Measurements from ENCODE around the gene EBF4.

The EBF4 gene, protein sequence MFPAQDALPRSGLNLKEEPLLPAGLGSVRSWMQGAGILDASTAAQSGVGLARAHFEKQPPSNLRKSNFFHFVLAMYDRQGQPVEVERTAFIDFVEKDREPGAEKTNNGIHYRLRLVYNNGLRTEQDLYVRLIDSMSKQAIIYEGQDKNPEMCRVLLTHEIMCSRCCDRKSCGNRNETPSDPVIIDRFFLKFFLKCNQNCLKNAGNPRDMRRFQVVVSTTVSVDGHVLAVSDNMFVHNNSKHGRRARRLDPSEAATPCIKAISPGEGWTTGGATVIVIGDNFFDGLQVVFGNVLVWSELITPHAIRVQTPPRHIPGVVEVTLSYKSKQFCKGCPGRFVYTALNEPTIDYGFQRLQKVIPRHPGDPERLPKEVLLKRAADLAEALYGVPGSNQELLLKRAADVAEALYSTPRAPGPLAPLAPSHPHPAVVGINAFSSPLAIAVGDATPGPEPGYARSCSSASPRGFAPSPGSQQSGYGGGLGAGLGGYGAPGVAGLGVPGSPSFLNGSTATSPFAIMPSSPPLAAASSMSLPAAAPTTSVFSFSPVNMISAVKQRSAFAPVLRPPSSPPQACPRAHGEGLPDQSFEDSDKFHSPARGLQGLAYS

DNA sequence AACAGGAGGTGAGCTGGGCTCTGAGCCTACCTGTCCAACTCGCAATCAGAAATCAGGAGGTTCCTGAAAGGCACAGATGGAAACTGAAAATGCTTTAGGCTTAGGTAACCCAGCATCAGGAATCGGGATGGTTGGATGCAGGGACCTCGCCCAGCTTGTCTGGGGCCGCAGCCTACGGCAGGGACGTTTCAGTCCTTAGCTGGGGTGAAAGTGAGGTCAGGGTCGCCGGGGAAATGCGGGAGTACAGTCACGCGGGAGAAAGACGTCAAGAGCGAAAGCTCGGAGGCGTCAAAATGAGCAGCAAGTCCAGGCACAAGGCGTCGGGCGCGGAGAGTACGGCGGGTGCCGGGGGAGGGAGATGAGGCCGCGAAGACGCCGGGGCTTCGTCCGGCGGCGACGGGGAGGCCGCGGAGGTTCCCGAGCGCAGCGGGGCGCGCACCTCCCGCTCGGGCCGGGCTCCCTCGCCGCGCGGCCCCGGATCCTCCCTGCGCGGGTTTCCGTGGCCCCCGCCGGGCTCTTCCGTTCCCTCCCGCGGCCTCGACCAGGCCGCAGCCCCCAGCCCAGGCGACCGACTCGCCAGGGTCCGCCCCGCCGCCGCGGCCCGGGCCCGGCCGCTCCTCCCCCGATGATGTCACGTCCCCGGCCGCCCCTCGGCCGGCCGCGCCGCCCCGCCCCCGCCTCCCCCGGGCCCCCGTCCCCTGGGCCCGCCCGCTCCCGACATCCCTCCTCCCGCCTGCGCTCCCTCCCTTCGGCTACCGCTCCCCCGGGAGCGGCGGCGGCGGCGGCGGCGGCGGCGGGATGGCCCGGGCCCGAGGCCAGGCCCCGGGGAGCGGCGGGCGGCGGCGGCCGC, at the start of gene EBF4:
Gene EBF4, plus strand, starts transcription at position 745 of the 850 bp plus-strand sequence. CDS start 866 bp downstream, outside the sequence.
- DNase-seq (ENCODE audit: low spot score) = no peak

GRCh38 chr20:2643708-2644107, 48.9 kb upstream of the EBF4 start:
- no peak for DNase-seq (ENCODE audit: low spot score)

DNA sequence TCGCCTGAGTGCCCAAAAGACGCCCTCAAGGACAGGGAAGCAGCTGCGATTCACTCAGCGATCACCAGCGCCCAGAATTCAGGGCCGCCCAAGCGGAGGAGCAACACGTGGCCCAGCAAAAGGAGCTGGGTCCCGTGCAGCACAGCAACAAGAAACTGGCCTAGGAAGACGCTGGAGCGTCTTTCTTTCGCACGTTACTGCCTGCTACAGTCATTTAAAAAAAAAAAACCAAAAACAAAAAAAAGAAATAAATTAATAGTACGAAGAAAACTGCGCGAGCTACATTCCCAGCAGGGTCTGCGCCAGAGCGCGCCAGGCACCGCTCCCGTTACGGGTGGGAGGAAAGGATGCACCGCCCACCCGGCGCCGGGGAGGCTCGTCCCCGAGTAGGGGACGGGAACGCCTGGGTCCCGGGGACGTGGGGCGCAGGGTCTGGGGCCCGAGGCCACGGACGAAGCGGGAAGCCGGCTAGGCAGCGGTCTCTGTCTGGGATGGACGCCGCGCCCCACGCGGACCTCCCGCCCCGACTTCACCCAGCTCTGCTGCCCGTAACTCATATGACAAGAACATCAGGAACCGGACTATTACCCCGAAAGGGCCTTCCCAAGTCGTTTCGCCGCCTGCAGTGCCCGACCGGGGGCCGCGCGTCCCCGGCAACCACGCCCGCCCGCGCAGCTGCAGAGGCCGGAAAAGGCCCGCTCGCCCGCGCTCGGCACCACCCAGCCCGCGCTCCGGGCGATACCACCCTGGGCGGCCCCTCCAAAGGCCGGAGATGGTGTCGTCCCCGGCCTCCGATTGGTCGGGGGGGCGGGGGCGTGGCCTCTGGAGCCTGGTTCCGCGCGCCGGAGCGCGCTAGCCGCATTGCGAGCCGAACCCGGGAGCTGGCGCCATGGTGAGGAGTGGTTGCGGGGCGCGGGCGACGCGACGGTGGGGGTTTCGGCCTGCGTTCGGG, 40.5 kb upstream of the EBF4 start, which contains the start of gene NOP56:
Gene NOP56, plus strand, starts transcription at position 861 of the 952 bp plus-strand sequence. Its CDS starts 29 bp downstream, at position 890.
- peak; percentile 92 for DNase-seq (ENCODE audit: low spot score)

- DNase-seq (ENCODE audit: low spot score) = peak; percentile 18
Measured at GRCh38 chr20:2652724-2653555, 39.6 kb upstream of the EBF4 start.

- no peak for DNase-seq (ENCODE audit: low spot score)
Measured at GRCh38 chr20:2653556-2654383, 38.8 kb upstream of the EBF4 start.

GRCh38 chr20:2654384-2654822, 38.2 kb upstream of the EBF4 start:
- DNase-seq (ENCODE audit: low spot score) = no peak

- no peak for DNase-seq (ENCODE audit: low spot score)
Measured at GRCh38 chr20:2654831-2655230, 37.7 kb upstream of the EBF4 start.

DNA sequence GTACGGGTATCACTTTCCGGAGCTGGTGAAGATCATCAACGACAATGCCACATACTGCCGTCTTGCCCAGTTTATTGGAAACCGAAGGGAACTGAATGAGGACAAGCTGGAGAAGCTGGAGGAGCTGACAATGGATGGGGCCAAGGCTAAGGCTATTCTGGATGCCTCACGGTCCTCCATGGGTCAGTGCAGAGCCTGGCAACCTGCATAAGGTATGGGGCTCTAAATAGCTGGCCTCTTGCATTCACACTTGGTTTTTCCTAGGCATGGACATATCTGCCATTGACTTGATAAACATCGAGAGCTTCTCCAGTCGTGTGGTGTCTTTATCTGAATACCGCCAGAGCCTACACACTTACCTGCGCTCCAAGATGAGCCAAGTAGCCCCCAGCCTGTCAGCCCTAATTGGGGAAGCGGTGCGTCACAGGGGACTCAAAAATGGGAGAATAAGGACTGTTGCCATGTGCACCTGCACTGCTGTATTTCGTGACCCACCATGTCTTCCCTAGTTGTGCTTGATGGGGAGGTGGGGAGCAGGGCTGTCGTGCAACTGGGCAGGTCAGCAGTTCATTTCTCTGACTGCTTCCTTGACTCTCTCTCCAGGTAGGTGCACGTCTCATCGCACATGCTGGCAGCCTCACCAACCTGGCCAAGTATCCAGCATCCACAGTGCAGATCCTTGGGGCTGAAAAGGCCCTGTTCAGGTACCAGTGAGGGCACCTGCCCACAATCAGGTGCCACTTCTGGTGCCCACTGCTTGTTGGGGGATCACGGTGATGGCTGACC, 37.1 kb upstream of the EBF4 start:
- DNase-seq (ENCODE audit: low spot score) = no peak

DNA sequence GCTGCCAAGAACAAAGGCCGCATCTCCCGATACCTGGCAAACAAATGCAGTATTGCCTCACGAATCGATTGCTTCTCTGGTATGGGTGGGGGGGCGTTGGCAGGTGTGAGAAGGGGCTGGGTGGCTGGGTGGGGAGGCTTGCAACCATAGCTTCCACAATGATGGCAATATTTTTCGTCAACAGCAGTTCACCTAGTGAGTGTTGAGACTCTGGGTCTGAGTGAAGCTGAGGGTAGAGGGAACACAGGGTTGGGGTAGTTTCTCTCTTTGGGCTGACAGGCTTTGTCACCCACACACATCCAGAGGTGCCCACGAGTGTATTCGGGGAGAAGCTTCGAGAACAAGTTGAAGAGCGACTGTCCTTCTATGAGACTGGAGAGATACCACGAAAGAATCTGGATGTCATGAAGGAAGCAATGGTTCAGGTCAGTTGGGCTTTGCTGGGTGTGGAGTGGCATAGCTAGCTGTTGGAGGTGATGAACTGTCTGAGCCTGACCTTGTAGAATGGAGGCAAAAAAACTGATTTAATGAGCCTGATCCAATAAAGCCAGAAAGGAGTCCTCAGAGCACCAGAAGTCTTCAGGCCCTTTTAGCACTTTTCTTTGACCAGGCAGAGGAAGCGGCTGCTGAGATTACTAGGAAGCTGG, 36.0 kb upstream of the EBF4 start:
- no peak for DNase-seq (ENCODE audit: low spot score)

DNA sequence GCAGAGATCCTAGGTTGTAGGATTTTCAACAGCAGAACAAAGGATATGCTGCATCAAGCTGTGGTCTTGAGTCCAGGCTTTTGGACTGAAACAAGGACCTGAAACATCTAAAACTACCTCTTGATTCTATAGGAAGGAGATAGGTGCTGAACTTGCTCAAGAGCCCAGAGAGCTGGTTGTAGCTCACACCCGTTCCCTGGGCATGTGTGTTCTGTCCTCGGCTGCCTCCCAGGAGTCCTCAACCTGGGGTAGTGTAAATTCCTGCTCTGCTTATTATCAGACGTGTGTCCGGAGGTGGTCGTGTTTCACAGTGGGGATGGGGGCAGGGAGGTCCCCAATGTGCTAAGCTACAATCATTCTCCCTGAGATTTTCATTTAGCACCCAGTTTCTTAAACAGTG, 35.3 kb upstream of the EBF4 start:
- no peak for DNase-seq (ENCODE audit: low spot score)

- DNase-seq (ENCODE audit: low spot score) = no peak
Measured at GRCh38 chr20:2657674-2658073, 34.9 kb upstream of the EBF4 start.

DNA sequence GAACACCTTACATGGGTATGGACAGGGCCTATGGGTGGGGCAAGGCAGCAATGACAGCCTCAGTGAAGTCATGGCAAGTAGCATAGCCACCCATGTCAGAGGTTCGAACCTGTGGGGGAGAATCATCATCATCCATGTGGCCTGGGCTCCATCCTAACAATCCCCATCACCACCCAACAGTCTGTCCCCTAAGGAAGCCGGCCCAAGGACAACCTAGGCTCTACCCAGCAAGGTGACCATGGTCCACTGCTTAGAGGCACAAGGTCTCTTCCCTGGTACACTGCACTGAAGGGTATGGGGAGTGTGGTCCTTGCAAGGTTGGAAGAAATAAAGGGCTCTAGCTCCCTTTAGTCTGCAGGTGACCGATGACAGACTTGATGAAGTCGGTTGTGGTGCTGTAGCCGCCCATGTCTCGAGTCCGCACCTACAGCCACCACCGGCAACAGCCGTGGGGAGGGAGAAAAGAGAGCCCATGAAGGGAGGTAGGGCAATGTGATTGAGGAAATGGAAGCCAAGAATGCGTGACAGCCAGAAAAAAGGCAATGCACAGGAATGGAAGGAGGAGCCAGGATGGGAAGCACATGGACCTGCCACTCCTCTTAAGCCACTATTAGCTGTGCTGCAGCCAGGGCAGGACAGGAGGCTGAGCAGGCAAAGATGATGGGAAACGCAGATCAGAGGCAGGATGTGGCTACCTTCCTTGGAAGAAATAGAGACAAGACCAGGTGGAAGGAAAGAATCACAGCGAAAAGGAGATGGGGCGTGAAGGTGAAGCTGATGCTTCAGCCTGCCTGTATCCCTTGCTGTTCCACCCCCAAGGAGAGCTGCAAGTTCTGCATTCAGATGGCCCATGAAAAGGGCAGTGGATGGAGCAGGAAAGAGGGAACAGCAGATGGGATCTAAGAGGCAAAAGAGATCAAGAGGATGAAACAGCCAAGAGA, 33.9 kb upstream of the EBF4 start:
- DNase-seq (ENCODE audit: low spot score) = no peak

DNA sequence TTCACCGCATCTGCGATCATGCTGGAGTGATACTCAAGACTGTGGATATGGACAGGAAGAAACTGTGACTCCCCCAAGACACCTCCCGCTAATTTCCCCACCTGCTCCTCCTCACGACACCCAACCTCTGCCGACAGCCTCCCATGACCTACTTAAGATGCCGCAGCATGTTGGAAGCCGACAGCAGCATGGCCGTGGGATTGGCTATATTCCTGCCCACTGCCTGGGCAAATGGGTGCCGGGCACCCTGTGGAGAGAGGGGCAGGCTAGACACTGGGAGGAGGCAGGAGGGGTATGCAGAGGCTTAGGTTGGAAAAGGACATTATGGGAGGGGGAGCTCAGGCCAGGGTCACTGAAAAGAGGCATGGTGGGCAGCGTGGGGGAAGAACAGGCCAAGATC, 33.0 kb upstream of the EBF4 start:
- no peak for DNase-seq (ENCODE audit: low spot score)

- DNase-seq (ENCODE audit: low spot score) = no peak
Measured at GRCh38 chr20:2663364-2663886, 29.2 kb upstream of the EBF4 start.

DNA sequence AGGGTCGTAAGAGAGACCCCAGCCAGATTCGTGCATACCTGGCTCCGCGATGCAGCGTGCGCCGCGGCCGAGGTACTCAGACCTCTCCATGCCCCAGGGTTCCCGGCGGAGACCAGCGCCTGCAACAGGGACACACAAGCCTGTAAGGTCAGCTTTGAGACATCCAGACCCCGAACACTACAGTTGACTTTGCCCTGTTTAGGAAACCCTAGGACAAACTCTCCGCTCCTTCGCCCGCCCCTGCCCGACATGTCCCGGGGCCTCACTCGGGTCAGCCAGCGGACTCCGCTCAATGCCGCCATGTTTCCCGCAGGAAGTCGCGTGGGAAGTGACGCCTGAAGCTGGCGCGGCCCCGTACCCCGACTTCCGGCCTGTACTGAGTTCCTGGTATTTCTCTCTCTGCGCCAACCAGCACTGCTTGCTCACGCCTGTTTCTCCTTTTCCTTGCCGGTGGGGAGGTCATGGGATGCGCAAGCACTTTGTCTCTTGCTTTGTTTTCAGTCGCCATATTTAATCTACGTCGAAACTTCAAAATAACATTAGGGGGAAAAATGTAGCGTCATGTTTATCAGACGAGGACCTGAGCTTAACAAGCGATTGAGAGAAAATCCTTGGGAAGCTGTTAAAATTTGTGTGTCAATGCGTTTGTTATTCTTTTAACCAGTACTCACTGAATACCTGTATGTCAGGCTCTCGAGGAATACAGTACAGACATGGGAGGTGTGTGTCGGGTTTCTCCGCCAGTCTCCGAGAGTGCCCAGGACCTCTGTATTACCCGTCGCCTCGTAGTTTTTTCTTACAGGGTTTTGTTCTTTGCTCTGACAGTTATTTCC, 28.5 kb upstream of the EBF4 start, which contains the start of gene IDH3B:
Gene IDH3B, minus strand, starts transcription at position 330 of the 833 bp plus-strand sequence. Its CDS starts 28 bp downstream, at position 302.
- DNase-seq (ENCODE audit: low spot score) = peak; percentile 85

DNA sequence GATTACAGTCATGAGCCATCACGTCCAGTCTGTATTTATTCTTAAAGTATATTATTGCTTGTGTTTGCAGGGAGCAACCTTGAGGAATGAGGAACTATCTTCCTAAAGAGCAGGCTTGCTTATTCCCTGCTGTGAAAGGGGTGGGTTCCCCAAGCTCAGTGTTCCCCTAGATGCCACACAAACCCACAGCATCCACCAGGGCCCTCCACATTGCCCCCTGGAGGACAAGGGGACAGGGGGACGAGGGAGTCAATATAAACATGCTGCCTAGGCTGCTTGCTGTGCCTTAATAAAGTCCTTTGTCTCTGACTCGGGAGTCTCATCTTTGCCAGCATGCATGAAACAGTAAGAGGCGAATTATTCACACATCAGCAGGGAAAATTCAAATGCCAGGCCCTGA, 20.6 kb upstream of the EBF4 start:
- DNase-seq (ENCODE audit: low spot score) = no peak

Measured in hematopoietic multipotent progenitor cell treated with erythropoietin and hydrocortisone succinate and interleukin-3 and kit ligand, for 15 days (in vitro differentiated cells).